ENCODE measurements around the gene LARP4B.

The LARP4B gene

DNA sequence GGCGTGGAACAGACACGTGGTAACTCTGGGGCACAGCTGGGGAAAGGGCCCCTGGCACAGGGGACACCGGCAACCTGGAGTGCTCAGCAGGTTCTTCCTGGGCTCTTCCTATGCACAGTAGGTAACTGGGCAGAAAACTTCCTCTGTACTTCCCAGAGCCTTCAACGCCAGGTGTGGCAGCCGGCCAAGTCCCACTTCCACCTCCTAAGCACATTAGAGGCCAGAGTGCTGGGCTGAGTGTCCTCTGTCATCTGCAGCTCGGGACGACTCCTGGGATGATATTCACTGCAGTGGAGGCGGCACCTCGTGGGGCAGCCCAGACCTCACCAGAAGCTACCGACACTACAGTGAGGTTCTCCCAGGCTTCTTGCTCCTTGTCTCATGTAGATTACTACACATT lies 114.5 kb downstream of the LARP4B start:
- ChIA-PET CTCF (interaction anchor here (0.7 kb wide), 1 partner anchor 13 kb away, joined by 3 read pairs; no protein-coding TSS in a partner anchor), POLR2A (no interaction called here)
- DNase-seq (ENCODE audit: extremely low spot score): no peak
- TF ChIP-seq, protein P1, sequence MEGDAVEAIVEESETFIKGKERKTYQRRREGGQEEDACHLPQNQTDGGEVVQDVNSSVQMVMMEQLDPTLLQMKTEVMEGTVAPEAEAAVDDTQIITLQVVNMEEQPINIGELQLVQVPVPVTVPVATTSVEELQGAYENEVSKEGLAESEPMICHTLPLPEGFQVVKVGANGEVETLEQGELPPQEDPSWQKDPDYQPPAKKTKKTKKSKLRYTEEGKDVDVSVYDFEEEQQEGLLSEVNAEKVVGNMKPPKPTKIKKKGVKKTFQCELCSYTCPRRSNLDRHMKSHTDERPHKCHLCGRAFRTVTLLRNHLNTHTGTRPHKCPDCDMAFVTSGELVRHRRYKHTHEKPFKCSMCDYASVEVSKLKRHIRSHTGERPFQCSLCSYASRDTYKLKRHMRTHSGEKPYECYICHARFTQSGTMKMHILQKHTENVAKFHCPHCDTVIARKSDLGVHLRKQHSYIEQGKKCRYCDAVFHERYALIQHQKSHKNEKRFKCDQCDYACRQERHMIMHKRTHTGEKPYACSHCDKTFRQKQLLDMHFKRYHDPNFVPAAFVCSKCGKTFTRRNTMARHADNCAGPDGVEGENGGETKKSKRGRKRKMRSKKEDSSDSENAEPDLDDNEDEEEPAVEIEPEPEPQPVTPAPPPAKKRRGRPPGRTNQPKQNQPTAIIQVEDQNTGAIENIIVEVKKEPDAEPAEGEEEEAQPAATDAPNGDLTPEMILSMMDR (IDR thresholded peaks at IDR 0.05; ENCODE audit: control extremely low read depth, extremely low read depth, low read depth, missing control alignments): no peak

DNA sequence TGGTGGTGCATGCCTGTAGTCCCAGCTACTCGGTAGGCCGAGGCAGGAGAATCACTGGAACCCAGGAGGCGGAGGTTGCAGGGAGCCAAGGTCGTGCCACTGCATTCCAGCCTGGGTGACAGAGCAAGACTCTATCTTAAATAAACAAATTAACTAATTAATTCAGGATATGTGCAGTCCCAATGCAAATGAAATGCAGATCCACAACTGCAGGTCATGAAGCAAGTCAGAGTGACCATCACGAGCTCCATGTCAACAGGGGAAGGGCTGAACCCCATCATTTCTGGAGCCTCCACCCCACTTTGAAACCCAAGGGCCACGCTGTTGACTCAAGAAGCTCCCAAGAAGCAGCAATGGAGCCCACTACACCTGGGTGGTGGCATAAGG lies 115.4 kb downstream of the LARP4B start:
- DNase-seq (ENCODE audit: extremely low spot score): no peak
- ChIA-PET CTCF (no interaction called here), POLR2A (interaction anchor here (0.5 kb wide), 1 partner anchor 206 kb away, joined by 3 read pairs; no protein-coding TSS in a partner anchor)
- TF ChIP-seq, protein P1 (IDR thresholded peaks at IDR 0.05; ENCODE audit: control extremely low read depth, extremely low read depth, low read depth, missing control alignments): no peak

GRCh38 chr10:815338-816090 lies 116.0 kb downstream of the LARP4B start:
- no peak for DNase-seq (ENCODE audit: extremely low spot score)
- CTCF ChIA-PET: interaction anchor here (1.1 kb wide), 1 partner anchor 9 kb away, joined by 3 read pairs; no protein-coding TSS in a partner anchor
- TF ChIP-seq, protein P1 (IDR thresholded peaks at IDR 0.05; ENCODE audit: control extremely low read depth, extremely low read depth, low read depth, missing control alignments): no peak
- POLR2A ChIA-PET: interaction anchor here (0.6 kb wide), 1 partner anchor 617 kb away, joined by 3 read pairs; no protein-coding TSS in a partner anchor

DNA sequence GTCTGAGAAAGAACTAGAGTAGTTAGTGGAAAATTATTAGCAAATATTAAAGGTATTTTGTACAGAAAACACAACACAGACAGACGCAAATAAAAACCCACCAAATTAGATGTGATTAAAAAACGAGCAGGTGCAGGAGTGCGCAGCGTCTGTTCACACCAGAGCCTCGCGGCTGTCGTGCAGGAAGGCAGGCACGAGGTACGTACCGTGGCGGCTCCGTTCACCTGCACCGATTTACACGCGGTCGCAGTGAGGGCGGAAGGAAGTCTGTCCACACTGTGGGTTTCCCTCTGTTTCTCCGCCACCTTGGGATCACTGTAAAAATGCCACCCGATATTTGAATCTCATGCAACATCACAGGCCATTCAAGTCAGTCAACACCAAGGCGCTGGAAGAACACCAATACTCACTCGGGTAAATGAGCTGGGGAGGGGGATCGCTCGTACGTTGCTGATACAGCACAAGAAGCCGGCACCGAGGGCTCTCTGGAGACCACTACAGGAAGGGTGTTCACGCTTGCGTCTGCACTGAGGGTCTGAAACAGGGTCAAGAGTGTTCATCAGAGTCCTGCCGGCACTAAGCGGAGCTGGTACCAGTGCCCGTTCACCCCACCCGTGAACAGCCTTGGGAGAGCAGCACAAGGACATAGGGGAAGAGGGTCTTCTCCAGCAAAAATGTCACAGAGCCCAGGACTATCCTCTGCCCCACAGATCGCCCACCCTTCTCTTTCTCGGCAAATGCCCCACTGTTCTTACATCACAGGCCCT lies 116.8 kb downstream of the LARP4B start:
- POLR2A ChIA-PET: no interaction called here

DNA sequence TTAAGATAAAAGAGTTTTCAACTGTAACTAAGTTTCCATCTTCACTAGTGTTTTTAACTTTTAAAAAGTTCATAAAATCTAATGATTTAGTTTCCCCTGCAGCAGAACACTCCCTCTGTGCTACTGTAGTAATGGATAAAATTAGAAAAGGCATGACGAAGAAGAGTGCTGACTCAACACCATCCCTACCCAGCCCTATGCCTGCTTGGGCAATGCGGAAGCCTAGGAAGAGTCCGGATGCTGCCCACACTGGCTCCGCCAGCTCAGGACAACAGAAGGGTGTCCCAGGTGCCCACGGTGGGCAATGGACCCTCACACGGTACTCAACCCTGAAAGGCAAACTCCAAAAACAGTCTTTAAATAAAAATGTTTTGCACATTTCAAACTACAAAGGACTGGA lies 118.2 kb downstream of the LARP4B start:
- ChIA-PET CTCF (no interaction called here), POLR2A (no interaction called here)
- DNase-seq (ENCODE audit: extremely low spot score): no peak
- TF ChIP-seq, protein P1 (IDR thresholded peaks at IDR 0.05; ENCODE audit: control extremely low read depth, extremely low read depth, low read depth, missing control alignments): no peak

More for the DNA sequence above, 116.8 kb downstream of the LARP4B start:
- TF ChIP-seq, protein P1 (IDR thresholded peaks at IDR 0.05; ENCODE audit: control extremely low read depth, extremely low read depth, low read depth, missing control alignments): no peak
- DNase-seq (ENCODE audit: extremely low spot score): no peak
- CTCF ChIA-PET: interaction anchor here (1.1 kb wide), 1 partner anchor 9 kb away, joined by 3 read pairs; no protein-coding TSS in a partner anchor

GRCh38 chr10:812787-813186 lies 118.7 kb downstream of the LARP4B start:
- CTCF ChIA-PET: no interaction called here
- POLR2A ChIA-PET: no interaction called here
- DNase-seq (ENCODE audit: extremely low spot score): no peak

More at GRCh38 chr10:812787-813186, 118.7 kb downstream of the LARP4B start:
- TF ChIP-seq, protein P1 (IDR thresholded peaks at IDR 0.05; ENCODE audit: control extremely low read depth, extremely low read depth, low read depth, missing control alignments): no peak
